HCT116 (cell line): ENCODE data around the gene GBP2. TPM values are rescaled to one million over a fixed set of nuclear protein-coding genes. Genes with fewer than 3 reads are reported as not detected.

Experiments used
- ATAC-seq: fragments of 200-7000 bp; cut with Tn5 transposase; 2 replicates; pipeline ENCODE4 v1.9.1; 2020; ENCODE audit warnings: mild to moderate bottlenecking, moderate library complexity
- BruUV-seq: library from RNA; stranded (reverse); fragments of 400-500 nt; replicated peaks from 2 replicates; lab custom pipeline; 2021; lab: Mats Ljungman, UMichigan
- CTCF ChIA-PET: fragments of 300-600 bp; sonication (Branson Sonifier 250); formaldehyde crosslinking; loops from one replicate; lab custom pipeline; 2021; ENCODE audit warnings: antibody characterized with exemption; lab: Charles Lee
- POLR2A ChIA-PET: fragments of 300-600, 350-600 bp; sonication (Branson Sonifier 250); formaldehyde crosslinking; loops from one replicate; lab custom pipeline; 2021; ENCODE audit warnings: antibody characterized with exemption; lab: Charles Lee
- RAD21 ChIA-PET, 2 experiments: fragments of 300-600 bp; sonication (Branson Sonifier 250); formaldehyde crosslinking; loops; one replicate each; lab custom pipeline; 2023; ENCODE audit warnings: low total read pairs in 2 of 2; ENCODE audit not compliant: uncharacterized antibody in 2 of 2, unreplicated experiment in 2 of 2, low non-redundant PET in 1 of 2; lab: Charles Lee
- DNase-seq: peaks from one replicate; pipeline ENCODE4 v3.0.0-alpha.2; 2010; ENCODE audit warnings: low read depth, low spot score
- H2AFZ ChIP-seq: fragments of 200-600 bp; shearing (Covaris generic), sonication (generic); 2 replicates; pipeline ENCODE4 v1.6.1; 2017; ENCODE audit warnings: low read depth, mixed run types, mixed read lengths, antibody characterized with exemption, low read length; ENCODE audit not compliant: poor library complexity, severe bottlenecking
- H3K27ac ChIP-seq: 2 replicates; pipeline ENCODE4 v1.5.1; 2012; ENCODE audit warnings: low read depth, low read length
- H3K27me3 ChIP-seq: fragments of 200-600 bp; sonication (generic); 2 replicates; pipeline ENCODE4 v1.6.1; 2016; ENCODE audit warnings: mixed run types, low read length, mixed read lengths; ENCODE audit not compliant: insufficient read depth
- H3K36me3 ChIP-seq, 2 experiments: fragments of 200-500 bp in 1 of 2; fragments of 200-600 bp in 1 of 2; sonication (Bioruptor generic) in 1 of 2; sonication (generic) in 1 of 2; 2 replicates each; pipeline versions ENCODE4 v1.5.1 to v1.6.1; 2014 to 2016; ENCODE audit warnings: low read length in 2 of 2, inconsistent platforms in 1 of 2, mixed read lengths in 1 of 2, mixed run types in 1 of 2; ENCODE audit not compliant: insufficient read depth in 2 of 2, control insufficient read depth in 1 of 2
- H3K4me1 ChIP-seq, 2 experiments: fragments of 200-600 bp in 1 of 2; sonication (generic) in 1 of 2; 2 replicates each; pipeline versions ENCODE4 v1.5.1 to v1.6.1; 2012 to 2017; ENCODE audit warnings: low read length in 2 of 2, inconsistent platforms in 1 of 2, mild to moderate bottlenecking in 1 of 2, mixed read lengths in 1 of 2, mixed run types in 1 of 2, moderate library complexity in 1 of 2; ENCODE audit not compliant: insufficient read depth in 2 of 2, control insufficient read depth in 1 of 2
- H3K4me2 ChIP-seq: fragments of 200-600 bp; sonication (generic); 2 replicates; pipeline ENCODE4 v1.6.1; 2017; ENCODE audit warnings: mixed run types, low read length, mixed read lengths
- H3K4me3 ChIP-seq, 2 experiments: fragments of 200-600 bp in 1 of 2; sonication (generic) in 1 of 2; replicated peaks in 1 of 2; 2 replicates each; pipeline ENCODE4 v1.5.1; 2011 to 2016; ENCODE audit warnings: low read length in 2 of 2, control low read depth in 1 of 2, low read depth in 1 of 2, mild to moderate bottlenecking in 1 of 2, mixed read lengths in 1 of 2, mixed run types in 1 of 2
- H3K79me2 ChIP-seq: fragments of 200-600 bp; sonication (generic); 2 replicates; pipeline ENCODE4 v1.6.1; 2017; ENCODE audit warnings: mild to moderate bottlenecking, mixed run types, low read length, moderate library complexity, mixed read lengths; ENCODE audit not compliant: insufficient read depth
- H3K9ac ChIP-seq: fragments of 200-600 bp; sonication (generic); 2 replicates; pipeline ENCODE4 v1.6.1; 2016; ENCODE audit warnings: low read length, mixed read lengths
- H3K9me2 ChIP-seq: fragments of 200-600 bp; sonication (generic), shearing (Covaris generic); 2 replicates; pipeline ENCODE4 v1.6.1; 2017; ENCODE audit warnings: mixed run types, mild to moderate bottlenecking, moderate library complexity; ENCODE audit not compliant: insufficient read depth
- H3K9me3 ChIP-seq, 2 experiments: fragments of 200-500 bp in 1 of 2; fragments of 200-600 bp in 1 of 2; sonication (Bioruptor generic) in 1 of 2; sonication (generic) in 1 of 2; 2 replicates each; pipeline ENCODE4 v1.6.1; 2014 to 2017; ENCODE audit warnings: low read length in 2 of 2, mixed read lengths in 2 of 2, inconsistent platforms in 1 of 2, low read depth in 1 of 2, mild to moderate bottlenecking in 1 of 2, mixed run types in 1 of 2, moderate library complexity in 1 of 2; ENCODE audit not compliant: control insufficient read depth in 1 of 2, insufficient read depth in 1 of 2
- H4K20me1 ChIP-seq: fragments of 200-600 bp; sonication (generic), shearing (Covaris generic); 2 replicates; pipeline ENCODE4 v1.6.1; 2017; ENCODE audit warnings: mixed run types, mild to moderate bottlenecking, moderate library complexity; ENCODE audit not compliant: insufficient read depth
- ATF3 ChIP-seq: IDR thresholded peaks from 2 replicates; pipeline ENCODE4 v1.6.1; 2012
- ELF1 ChIP-seq: IDR thresholded peaks from 2 replicates; pipeline ENCODE4 v1.6.1; 2012; ENCODE audit warnings: low read depth, borderline replicate concordance
- EZH2 ChIP-seq: fragments of 200-600 bp; sonication (generic); IDR thresholded peaks from 2 replicates; pipeline ENCODE4 v1.6.1; 2017; ENCODE audit warnings: antibody characterized with exemption, mixed run types
- EZH2phosphoT487 ChIP-seq: fragments of 200-600 bp; IDR thresholded peaks from 2 replicates; pipeline ENCODE4 v1.6.1; 2018; ENCODE audit warnings: antibody characterized with exemption, borderline replicate concordance
- POLR2AphosphoS5 ChIP-seq: IDR thresholded peaks from 2 replicates; pipeline ENCODE4 v1.6.1; 2011; ENCODE audit warnings: mild to moderate bottlenecking, low read depth, low read length, moderate library complexity
- RAD21 ChIP-seq: IDR thresholded peaks from 2 replicates; pipeline ENCODE4 v1.6.1; 2012; ENCODE audit warnings: low read depth, mild to moderate bottlenecking
- REST ChIP-seq: IDR thresholded peaks from 2 replicates; pipeline ENCODE4 v1.6.1; 2012; ENCODE audit warnings: low read depth
- SP1 ChIP-seq: IDR thresholded peaks from 2 replicates; pipeline ENCODE4 v1.6.1; 2012; ENCODE audit warnings: low read depth
- SRF ChIP-seq: IDR thresholded peaks from 2 replicates; pipeline ENCODE4 v1.6.1; 2012; ENCODE audit warnings: low read depth
- TCF7L2 ChIP-seq: IDR thresholded peaks from 2 replicates; pipeline ENCODE4 v1.7.0; 2011; ENCODE audit warnings: borderline replicate concordance, inconsistent platforms; ENCODE audit not compliant: insufficient read depth, insufficient read length; ENCODE audit errors: extremely low read depth
- ZFX ChIP-seq: fragments of 450-650 bp; IDR thresholded peaks from 2 replicates; pipeline ENCODE4 v1.6.1; 2017
- ZNF274 ChIP-seq: fragments of 200-500 bp; sonication (Bioruptor generic); IDR thresholded peaks from 2 replicates; pipeline ENCODE4 v1.6.1; 2014; ENCODE audit warnings: mild to moderate bottlenecking, low read depth, low read length, inconsistent platforms
- intact Hi-C: fragments of 100-400 bp; cut with micrococcal nuclease; formaldehyde crosslinking; loops from 2 replicates; pipeline ENCODE4 v1.10.0; 2022
- total RNA-seq: library from RNA; stranded (reverse); gene quantifications from one replicate; pipeline ENCODE4 v1.2.1, GENCODE V29; 2021; ENCODE audit not compliant: unreplicated experiment
- TF ChIP-seq, protein P1 (sequence below), 3 experiments: fragments of 200-600 bp in 1 of 3; sonication (generic) in 1 of 3; IDR thresholded peaks in 2 of 3; conservative IDR thresholded peaks in 1 of 3; 2 replicates each; pipeline ENCODE4 v1.5.1; 2012 to 2017; ENCODE audit warnings: low read depth in 2 of 3, low read length in 2 of 3, antibody characterized with exemption in 1 of 3, borderline replicate concordance in 1 of 3, control low read depth in 1 of 3, mild to moderate bottlenecking in 1 of 3, mixed read lengths in 1 of 3, mixed run types in 1 of 3, moderate library complexity in 1 of 3; ENCODE audit not compliant: insufficient read depth in 1 of 3
- TF ChIP-seq, protein P2 (sequence below): IDR thresholded peaks from 2 replicates; pipeline ENCODE4 v1.6.1; 2011; ENCODE audit warnings: mild to moderate bottlenecking, low read length, moderate library complexity; ENCODE audit not compliant: insufficient replicate concordance; ENCODE audit errors: extremely low read depth

Gene GBP2
- total RNA-seq, 1 experiment from 2014 or later, result 0.98 TPM

DNA sequence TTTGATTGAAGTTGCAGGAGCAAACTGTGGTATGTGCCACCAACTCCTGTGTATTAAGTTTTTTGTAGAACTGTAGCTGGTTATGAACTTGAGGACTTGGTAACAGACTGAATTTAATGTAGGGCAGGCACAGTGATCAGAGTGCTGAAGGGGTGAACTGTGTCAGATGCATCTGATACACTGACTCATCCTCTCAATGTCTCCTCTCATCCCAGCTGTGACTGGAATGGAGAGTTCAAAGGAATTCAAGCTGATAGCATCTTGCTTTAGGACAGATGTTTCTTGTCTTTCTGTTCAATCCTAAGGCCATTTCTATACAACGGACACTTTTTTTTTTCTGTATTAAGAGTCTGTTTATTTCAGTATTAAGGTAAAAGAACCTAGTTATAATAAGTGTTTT, 36.0 kb downstream of the GBP2 start:
- H3K27me3 ChIP-seq, result no peaks in the 10 kb centered on the region
- TF ChIP-seq ATF3 (no peak), ZNF274 (no peak), SP1 (no peak), EZH2phosphoT487 (no peak), RAD21 (no peak), SRF (no peak), REST (no peak), ELF1 (no peak), ZFX (no peak), EZH2 (no peak), TCF7L2 (no peak), POLR2AphosphoS5 (no peak)
- TF ChIP-seq, protein P1, sequence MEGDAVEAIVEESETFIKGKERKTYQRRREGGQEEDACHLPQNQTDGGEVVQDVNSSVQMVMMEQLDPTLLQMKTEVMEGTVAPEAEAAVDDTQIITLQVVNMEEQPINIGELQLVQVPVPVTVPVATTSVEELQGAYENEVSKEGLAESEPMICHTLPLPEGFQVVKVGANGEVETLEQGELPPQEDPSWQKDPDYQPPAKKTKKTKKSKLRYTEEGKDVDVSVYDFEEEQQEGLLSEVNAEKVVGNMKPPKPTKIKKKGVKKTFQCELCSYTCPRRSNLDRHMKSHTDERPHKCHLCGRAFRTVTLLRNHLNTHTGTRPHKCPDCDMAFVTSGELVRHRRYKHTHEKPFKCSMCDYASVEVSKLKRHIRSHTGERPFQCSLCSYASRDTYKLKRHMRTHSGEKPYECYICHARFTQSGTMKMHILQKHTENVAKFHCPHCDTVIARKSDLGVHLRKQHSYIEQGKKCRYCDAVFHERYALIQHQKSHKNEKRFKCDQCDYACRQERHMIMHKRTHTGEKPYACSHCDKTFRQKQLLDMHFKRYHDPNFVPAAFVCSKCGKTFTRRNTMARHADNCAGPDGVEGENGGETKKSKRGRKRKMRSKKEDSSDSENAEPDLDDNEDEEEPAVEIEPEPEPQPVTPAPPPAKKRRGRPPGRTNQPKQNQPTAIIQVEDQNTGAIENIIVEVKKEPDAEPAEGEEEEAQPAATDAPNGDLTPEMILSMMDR (IDR thresholded peaks at IDR 0.05 in 2 of 3, conservative IDR thresholded peaks at IDR 0.05 in 1 of 3; ENCODE audit: borderline replicate concordance in 1 of 3, insufficient read depth in 1 of 3, low read depth in 2 of 3, low read length in 2 of 3), result no peak
- TF ChIP-seq, protein P2, sequence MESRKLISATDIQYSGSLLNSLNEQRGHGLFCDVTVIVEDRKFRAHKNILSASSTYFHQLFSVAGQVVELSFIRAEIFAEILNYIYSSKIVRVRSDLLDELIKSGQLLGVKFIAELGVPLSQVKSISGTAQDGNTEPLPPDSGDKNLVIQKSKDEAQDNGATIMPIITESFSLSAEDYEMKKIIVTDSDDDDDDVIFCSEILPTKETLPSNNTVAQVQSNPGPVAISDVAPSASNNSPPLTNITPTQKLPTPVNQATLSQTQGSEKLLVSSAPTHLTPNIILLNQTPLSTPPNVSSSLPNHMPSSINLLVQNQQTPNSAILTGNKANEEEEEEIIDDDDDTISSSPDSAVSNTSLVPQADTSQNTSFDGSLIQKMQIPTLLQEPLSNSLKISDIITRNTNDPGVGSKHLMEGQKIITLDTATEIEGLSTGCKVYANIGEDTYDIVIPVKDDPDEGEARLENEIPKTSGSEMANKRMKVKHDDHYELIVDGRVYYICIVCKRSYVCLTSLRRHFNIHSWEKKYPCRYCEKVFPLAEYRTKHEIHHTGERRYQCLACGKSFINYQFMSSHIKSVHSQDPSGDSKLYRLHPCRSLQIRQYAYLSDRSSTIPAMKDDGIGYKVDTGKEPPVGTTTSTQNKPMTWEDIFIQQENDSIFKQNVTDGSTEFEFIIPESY, result no peak
- no peaks in the 10 kb centered on the region for H3K36me3 ChIP-seq
- no peak overlapping the region for H2AFZ ChIP-seq
- CTCF ChIA-PET, result no interaction called here
- H3K4me3 ChIP-seq, result no peak overlapping the region
- BruUV-seq, result no TSS peak
- no peak overlapping the region for H3K4me2 ChIP-seq
- H3K9me3 ChIP-seq, result no peaks in the 10 kb centered on the region
- no peak overlapping the region for H3K9ac ChIP-seq
- H3K4me1 ChIP-seq, result no peaks in the 10 kb centered on the region
- DNase-seq (no peak), ATAC-seq (no peak)
- RAD21 ChIA-PET, result no interaction called here
- no peaks in the 10 kb centered on the region for H3K79me2 ChIP-seq
- no peak overlapping the region for H3K27ac ChIP-seq
- no peaks in the 10 kb centered on the region for H4K20me1 ChIP-seq
- H3K9me2 ChIP-seq, result no peaks in the 10 kb centered on the region
- POLR2A ChIA-PET, result no interaction called here
- intact Hi-C loops, result no loop called here
